ENCODE measurements around the gene MRPS27. TPM values are rescaled to one million over a fixed set of nuclear protein-coding genes. Genes with fewer than 3 reads are reported as not detected.

Gene MRPS27
- total RNA-seq, 4 donors from 2014 or later: 14.3 to 34.7 (median 27.9) TPM

DNA sequence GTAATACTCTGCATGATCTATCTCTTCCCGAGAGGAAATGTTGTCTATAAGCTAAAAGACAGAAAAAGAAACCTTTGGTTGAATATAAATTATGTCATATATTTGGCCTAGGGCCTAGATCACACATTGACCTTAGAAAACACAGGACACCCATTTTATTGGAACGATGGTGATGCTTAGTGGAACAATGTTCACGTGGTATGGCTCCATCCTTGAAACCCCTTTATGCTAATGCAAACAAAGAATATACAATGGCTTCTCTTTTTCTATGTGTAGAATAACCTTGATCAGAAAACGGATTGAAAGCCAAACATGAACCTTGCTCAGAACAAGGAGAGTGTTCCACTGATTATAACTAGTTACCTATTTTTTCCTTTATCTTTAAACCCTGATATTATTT is 24.5 kb downstream of the MRPS27 start:
- Histone ChIP-seq H3K4me3 (no peak overlapping the region), H3K27ac (no peak overlapping the region), H3K36me3 (peaks cover 0 to 4% (median 0%) of the 10 kb centered on the region in 4 donors), H3K9me3 (no peaks in the 10 kb centered on the region), H3K4me1 (peaks cover 0 to 10% (median 0%) of the 10 kb centered on the region in 4 donors), H3K27me3 (no peaks in the 10 kb centered on the region)
- intact Hi-C loops (cut with DNase I; ENCODE audit: low total_unique reads) (no loop called here), in situ Hi-C loops (cut with MboI; ENCODE audit: low pct_ligation_motif_present in 1 of 4, low pct_unique_long_range_greater_than_20kb in 1 of 4, low sequenced_read_pairs in 3 of 4) (no loop called here)
- WGBS, 2 donors (ENCODE audit: low coverage in 1 of 2): 67 to 71% methylated on average over 4 of the region's 4 CpGs
- no peak for TF ChIP-seq POLR2A (IDR thresholded peaks at IDR 0.05)
- no peak for TF ChIP-seq EP300 (IDR thresholded peaks at IDR 0.05; ENCODE audit: low read depth)
- no peak for TF ChIP-seq POLR2AphosphoS5 (IDR thresholded peaks at IDR 0.05)
- TF ChIP-seq, protein P1, sequence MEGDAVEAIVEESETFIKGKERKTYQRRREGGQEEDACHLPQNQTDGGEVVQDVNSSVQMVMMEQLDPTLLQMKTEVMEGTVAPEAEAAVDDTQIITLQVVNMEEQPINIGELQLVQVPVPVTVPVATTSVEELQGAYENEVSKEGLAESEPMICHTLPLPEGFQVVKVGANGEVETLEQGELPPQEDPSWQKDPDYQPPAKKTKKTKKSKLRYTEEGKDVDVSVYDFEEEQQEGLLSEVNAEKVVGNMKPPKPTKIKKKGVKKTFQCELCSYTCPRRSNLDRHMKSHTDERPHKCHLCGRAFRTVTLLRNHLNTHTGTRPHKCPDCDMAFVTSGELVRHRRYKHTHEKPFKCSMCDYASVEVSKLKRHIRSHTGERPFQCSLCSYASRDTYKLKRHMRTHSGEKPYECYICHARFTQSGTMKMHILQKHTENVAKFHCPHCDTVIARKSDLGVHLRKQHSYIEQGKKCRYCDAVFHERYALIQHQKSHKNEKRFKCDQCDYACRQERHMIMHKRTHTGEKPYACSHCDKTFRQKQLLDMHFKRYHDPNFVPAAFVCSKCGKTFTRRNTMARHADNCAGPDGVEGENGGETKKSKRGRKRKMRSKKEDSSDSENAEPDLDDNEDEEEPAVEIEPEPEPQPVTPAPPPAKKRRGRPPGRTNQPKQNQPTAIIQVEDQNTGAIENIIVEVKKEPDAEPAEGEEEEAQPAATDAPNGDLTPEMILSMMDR (IDR thresholded peaks at IDR 0.05): no peak
- DNase-seq: no peak

DNA sequence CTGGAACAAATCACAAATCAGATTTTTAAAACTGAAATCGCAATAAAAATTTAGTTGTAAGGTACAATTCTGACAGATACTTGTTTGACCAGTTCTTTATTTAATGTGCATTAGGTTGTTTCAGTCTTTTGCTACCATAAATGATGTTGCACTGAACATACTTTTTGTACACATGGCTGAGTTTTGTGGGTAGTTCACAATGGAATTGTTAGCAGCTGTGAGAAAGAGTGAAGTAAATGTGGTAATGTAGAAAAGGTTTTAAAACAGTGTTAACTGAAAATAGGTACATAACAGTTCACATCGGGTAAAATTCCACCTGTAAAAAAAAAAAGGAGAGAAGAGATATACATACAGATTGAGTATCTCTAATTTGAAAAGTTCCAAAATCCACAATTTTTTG is 25.6 kb downstream of the MRPS27 start:
- intact Hi-C loops (cut with DNase I; ENCODE audit: low total_unique reads) (no loop called here), in situ Hi-C loops (cut with MboI; ENCODE audit: low pct_ligation_motif_present in 1 of 4, low pct_unique_long_range_greater_than_20kb in 1 of 4, low sequenced_read_pairs in 3 of 4) (no loop called here)
- Histone ChIP-seq H3K27me3 (no peaks in the 10 kb centered on the region), H3K4me1 (peaks cover 0 to 10% (median 0%) of the 10 kb centered on the region in 4 donors), H3K36me3 (peaks cover 0 to 4% (median 0%) of the 10 kb centered on the region in 4 donors), H3K9me3 (no peaks in the 10 kb centered on the region), H3K4me3 (no peak overlapping the region), H3K27ac (no peak overlapping the region)
- whole genome bisulfite sequencing, 2 donors (ENCODE audit: low coverage in 1 of 2): 66 to 94% methylated on average over 2 of the region's 2 CpGs
- TF ChIP-seq POLR2AphosphoS5 (IDR thresholded peaks at IDR 0.05) (no peak), POLR2A (IDR thresholded peaks at IDR 0.05) (no peak)
- TF ChIP-seq, protein P1 (IDR thresholded peaks at IDR 0.05): no peak
- DNase-seq: no peak

DNA sequence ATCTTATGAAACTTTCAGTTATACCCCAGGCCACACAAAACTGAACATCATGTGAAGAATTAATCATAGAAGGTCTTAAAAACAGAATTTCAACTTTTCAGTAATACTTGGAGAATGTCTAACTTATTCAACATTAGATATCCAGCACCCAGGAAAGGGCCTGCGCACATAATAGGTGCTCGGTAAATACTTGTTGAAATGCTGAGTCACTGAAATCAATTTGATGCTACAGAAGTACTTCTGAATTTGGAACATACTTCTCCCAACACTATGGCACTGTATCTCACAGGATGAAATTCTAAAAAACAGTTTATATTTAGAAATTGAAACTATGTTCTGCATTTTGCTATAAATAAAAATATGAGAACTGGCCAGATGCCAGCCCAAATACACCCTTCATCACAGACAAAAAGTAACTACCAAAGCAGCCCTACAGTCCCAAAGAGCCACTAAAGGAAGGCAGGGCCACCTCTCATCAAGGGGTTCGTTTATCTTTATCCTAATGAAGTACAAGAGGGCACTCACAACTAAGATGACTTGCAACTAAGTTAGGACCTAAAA is 26.5 kb downstream of the MRPS27 start:
- WGBS, 2 donors (ENCODE audit: low coverage in 1 of 2): 83 to 88% methylated on average over 3 of the region's 3 CpGs
- H3K4me1 ChIP-seq: peaks cover 0 to 10% (median 0%) of the 10 kb centered on the region in 4 donors
- H3K27ac ChIP-seq: no peak overlapping the region
- H3K9me3 ChIP-seq: no peaks in the 10 kb centered on the region
- no peak overlapping the region for H3K4me3 ChIP-seq
- peaks cover 0 to 4% (median 0%) of the 10 kb centered on the region in 4 donors for H3K36me3 ChIP-seq
- TF ChIP-seq POLR2AphosphoS5 (IDR thresholded peaks at IDR 0.05): no peak
- TF ChIP-seq, protein P1 (IDR thresholded peaks at IDR 0.05): no peak
- no peak for TF ChIP-seq EP300 (IDR thresholded peaks at IDR 0.05; ENCODE audit: low read depth)
- no peak for TF ChIP-seq POLR2A (IDR thresholded peaks at IDR 0.05)
- intact Hi-C loops (cut with DNase I; ENCODE audit: low total_unique reads): no loop called here
- DNase-seq: no peak
- no peaks in the 10 kb centered on the region for H3K27me3 ChIP-seq
- in situ Hi-C loops (cut with MboI; ENCODE audit: low pct_ligation_motif_present in 1 of 4, low pct_unique_long_range_greater_than_20kb in 1 of 4, low sequenced_read_pairs in 3 of 4): no loop called here

DNA sequence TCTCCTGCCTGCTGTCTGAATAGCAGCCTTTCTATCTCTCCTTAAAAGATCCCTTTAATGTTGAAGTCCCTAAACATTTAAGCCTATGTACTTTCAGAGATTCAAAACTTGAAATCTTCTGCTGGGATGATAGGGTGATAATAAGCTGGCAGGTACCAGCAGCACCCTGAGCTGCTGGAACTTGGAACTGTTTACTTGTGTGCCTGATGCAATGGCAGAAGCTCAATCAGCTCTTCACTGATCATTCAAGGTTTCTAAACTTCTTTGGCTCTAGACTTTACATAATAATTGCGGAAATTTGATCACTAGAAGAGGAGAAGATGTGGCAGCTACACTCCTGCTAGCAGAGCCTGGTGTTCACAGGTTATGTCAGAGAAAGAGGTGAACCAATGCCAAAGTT is 27.6 kb downstream of the MRPS27 start:
- WGBS, 2 donors (ENCODE audit: low coverage in 1 of 2): 97% methylated on average over 1 of the region's 1 CpG; no CpG with 5 or more reads in 1 of the 2 donors
- DNase-seq: no peak
- TF ChIP-seq POLR2A (IDR thresholded peaks at IDR 0.05): no peak
- no peak for TF ChIP-seq EP300 (IDR thresholded peaks at IDR 0.05; ENCODE audit: low read depth)
- TF ChIP-seq POLR2AphosphoS5 (IDR thresholded peaks at IDR 0.05): no peak
- peaks cover 0 to 4% (median 0%) of the 10 kb centered on the region in 4 donors for H3K36me3 ChIP-seq
- in situ Hi-C loops (cut with MboI; ENCODE audit: low pct_ligation_motif_present in 1 of 4, low pct_unique_long_range_greater_than_20kb in 1 of 4, low sequenced_read_pairs in 3 of 4): no loop called here
- no peaks in the 10 kb centered on the region for H3K9me3 ChIP-seq
- no peak overlapping the region for H3K27ac ChIP-seq
- H3K4me1 ChIP-seq: peaks cover 0 to 10% (median 0%) of the 10 kb centered on the region in 4 donors
- no peaks in the 10 kb centered on the region for H3K27me3 ChIP-seq
- H3K4me3 ChIP-seq: no peak overlapping the region
- intact Hi-C loops (cut with DNase I; ENCODE audit: low total_unique reads): no loop called here

DNA sequence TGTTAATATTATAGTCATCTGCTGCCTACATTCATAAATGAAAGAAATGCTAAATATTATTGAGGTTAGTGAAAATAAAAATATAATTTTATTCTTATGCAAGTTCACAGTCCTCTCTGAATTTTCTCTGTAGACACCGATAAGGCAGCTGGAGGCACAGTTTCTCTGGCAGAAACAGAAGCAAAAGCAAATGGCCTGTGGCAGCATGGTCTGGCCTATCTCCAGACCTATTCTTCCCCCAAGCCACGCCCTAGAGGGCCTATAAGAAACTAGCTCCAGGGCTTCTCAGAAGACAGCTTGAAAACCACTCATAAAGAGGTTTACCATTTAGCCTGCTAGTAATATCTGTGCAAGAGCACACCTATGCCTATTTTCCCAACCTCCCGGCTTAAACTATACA is 28.4 kb downstream of the MRPS27 start:
- Histone ChIP-seq H3K36me3 (peaks cover 0 to 3% (median 0%) of the 10 kb centered on the region in 4 donors), H3K4me3 (no peak overlapping the region), H3K9me3 (no peaks in the 10 kb centered on the region), H3K4me1 (peaks cover 0 to 10% (median 0%) of the 10 kb centered on the region in 4 donors), H3K27me3 (no peaks in the 10 kb centered on the region), H3K27ac (no peak overlapping the region)
- TF ChIP-seq POLR2AphosphoS5 (IDR thresholded peaks at IDR 0.05): no peak
- intact Hi-C loops (cut with DNase I; ENCODE audit: low total_unique reads) (no loop called here), in situ Hi-C loops (cut with MboI; ENCODE audit: low pct_ligation_motif_present in 1 of 4, low pct_unique_long_range_greater_than_20kb in 1 of 4, low sequenced_read_pairs in 3 of 4) (no loop called here)
- WGBS, 2 donors (ENCODE audit: low coverage in 1 of 2): 89 to 95% methylated on average over 3 of the region's 3 CpGs
- no peak for DNase-seq

Data from transverse colon (tissue), 4 donors.